ENCODE measurements around the gene PUM1. TPM values are rescaled to one million over a fixed set of nuclear protein-coding genes. Genes with fewer than 3 reads are reported as not detected.

Gene PUM1
- total and polyA plus RNA-seq, 5 experiments from 2014 or later: 94.0 to 189 (median 126) TPM

DNA sequence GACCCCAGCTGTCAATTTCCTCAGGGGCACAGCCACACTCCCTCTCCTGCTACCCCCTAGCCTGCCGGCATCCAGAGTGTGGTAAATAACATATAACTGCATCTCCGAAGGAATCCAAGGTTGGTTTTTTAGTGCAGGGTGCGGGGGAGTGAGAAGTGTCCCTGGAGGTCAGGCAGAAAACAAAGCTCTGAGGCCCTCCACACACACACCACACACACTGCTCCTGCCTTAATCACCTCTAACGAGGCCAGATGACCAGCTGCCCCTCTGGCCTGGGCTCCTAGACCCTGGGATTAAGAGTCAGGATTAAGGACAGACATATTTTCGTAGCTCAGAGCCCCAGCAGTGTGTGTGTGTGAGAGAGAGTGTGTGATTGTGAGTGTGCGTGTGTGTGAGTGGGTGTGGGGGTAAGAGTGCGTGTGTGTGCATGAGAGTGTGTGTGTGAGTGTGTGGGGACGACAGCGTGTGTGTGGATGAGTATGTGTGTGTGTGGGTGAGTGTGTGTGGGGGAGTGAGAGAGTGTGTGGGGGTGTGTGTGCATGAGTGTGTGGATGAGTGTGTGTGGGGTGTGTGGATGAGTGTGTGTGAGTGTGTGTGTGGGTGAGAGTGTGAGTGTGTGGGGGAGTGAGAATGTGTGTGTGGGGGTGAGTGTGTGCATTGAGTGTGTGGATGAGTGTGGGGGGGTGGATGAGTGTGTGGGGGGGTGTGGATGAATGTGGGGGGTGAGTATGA lies 171.6 kb downstream of the PUM1 start:
- H3K36me3 Mint-ChIP-seq: no peaks in the 10 kb centered on the region
- H3K9me3 Mint-ChIP-seq: no peaks in the 10 kb centered on the region
- H3K27me3 Mint-ChIP-seq: peaks cover 1 to 50% (median 24%) of the 10 kb centered on the region in 5 donors
- DNase-seq: no peak
- POLR2A ChIA-PET: no interaction called here
- no peak for ATAC-seq
- peaks cover 0 to 9% (median 2%) of the 10 kb centered on the region in 4 donors for H3K4me1 Mint-ChIP-seq
- H3K4me3 Mint-ChIP-seq: no peak overlapping the region
- peak overlapping the region in 3 of 10 donors; percentile 17 to 60 (median 51) for H3K27ac Mint-ChIP-seq

DNA sequence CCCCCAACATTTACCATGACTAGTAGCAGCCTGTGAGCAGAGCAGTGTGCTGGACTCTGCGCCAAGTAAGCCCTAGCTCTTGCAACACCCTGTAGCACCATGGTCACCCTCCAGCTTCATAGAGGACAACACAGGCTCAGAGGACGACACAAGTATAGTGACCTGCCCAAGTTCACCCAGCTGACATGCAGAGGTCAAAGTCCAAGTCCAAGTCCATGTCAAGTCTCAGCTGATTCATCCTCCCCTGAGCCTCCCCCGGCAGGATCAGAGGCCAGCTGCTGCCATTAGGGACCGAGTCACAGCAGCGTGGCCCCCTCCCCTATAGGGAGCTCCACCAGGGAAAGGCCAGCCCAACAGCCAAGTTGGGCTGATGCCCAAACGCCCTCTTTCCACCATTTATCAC lies 172.8 kb downstream of the PUM1 start:
- Mint-ChIP-seq H3K9me3 (no peaks in the 10 kb centered on the region), H3K27me3 (peaks cover 1 to 50% (median 23%) of the 10 kb centered on the region in 5 donors), H3K4me1 (peaks cover 0 to 9% (median 2%) of the 10 kb centered on the region in 4 donors), H3K27ac (no peak overlapping the region), H3K4me3 (no peak overlapping the region), H3K36me3 (no peaks in the 10 kb centered on the region)
- no peak for ATAC-seq
- POLR2A ChIA-PET: no interaction called here
- no peak for DNase-seq

DNA sequence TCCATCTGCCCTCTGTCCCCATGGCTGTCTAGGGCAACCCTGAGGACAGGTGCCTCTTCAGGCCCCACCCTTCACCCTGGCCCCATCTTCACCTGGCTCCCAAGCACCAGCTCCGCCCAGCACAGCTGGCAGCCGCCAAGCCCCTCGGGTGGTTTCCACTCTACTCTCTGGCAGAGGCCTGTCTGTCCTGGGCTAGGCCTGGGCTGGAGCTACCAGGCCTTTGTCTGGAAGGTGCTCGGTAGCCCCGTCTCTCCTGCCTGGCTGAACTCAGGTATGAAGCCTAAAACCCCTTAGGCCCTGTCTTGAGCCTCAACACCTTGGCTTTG lies 174.3 kb downstream of the PUM1 start:
- no peaks in the 10 kb centered on the region for H3K36me3 Mint-ChIP-seq
- H3K4me1 Mint-ChIP-seq: peaks cover 0 to 9% (median 2%) of the 10 kb centered on the region in 4 donors
- ATAC-seq: no peak
- H3K27ac Mint-ChIP-seq: no peak overlapping the region
- peaks cover 1 to 43% (median 19%) of the 10 kb centered on the region in 5 donors for H3K27me3 Mint-ChIP-seq
- POLR2A ChIA-PET: no interaction called here
- H3K4me3 Mint-ChIP-seq: no peak overlapping the region
- DNase-seq: no peak
- H3K9me3 Mint-ChIP-seq: no peaks in the 10 kb centered on the region

DNA sequence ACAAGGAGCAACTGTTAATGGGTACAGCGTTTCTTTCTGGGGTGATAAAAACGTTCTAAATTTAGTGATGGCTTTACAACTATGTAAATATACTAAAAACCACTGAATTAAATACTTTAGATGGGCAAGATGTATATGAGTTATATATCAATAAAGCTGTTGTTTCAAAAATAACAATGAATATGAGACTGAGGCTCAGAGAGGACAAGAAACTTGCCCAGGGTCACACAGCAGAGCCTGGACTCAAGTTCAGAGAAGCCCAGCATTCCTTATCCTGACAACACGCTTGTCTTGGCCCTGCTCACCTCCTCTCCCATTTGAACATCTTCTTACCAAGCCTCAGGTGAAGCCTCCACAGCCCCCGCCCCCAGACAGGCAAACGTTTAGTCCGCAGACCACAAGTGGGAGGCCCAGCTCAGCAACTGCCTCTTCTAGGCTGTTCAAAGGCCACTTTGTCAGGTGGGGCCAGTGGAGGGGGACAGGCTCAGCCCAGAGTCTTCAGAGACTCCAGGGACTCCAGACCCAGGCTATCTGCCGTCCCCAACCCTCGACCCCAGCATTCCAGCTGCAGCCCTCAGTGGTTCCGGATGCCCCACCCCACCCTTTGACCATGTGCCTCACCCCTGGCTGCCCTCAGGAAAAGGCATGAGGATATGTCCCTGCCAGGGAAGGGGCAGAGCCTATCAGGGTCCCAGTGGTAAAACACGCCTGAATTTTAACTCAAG lies 174.9 kb downstream of the PUM1 start:
- H3K9me3 Mint-ChIP-seq: no peaks in the 10 kb centered on the region
- ATAC-seq: no peak
- peaks cover 1 to 38% (median 18%) of the 10 kb centered on the region in 5 donors for H3K27me3 Mint-ChIP-seq
- H3K4me3 Mint-ChIP-seq: no peak overlapping the region
- no peak for DNase-seq
- H3K4me1 Mint-ChIP-seq: peaks cover 0 to 9% (median 2%) of the 10 kb centered on the region in 4 donors
- no peaks in the 10 kb centered on the region for H3K36me3 Mint-ChIP-seq
- no peak overlapping the region for H3K27ac Mint-ChIP-seq
- POLR2A ChIA-PET: no interaction called here

DNA sequence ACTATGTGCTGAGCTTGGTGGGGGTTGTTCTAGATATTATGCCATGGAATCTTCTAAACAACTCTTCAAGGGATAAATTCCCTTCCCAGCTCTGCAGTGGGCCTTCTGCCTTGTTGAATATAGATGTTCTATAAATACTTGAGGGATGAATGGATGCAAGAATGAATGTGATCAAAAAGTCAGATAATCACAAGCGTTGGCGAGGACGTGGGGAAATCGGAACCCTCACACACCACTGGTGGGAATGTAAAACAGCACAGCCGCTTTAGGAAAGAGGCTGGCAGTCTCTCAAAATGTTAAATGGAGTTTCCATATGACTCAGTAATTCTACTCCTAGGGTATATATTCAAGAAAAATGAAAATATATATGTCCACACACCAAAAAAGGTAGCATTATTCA lies 176.0 kb downstream of the PUM1 start:
- Mint-ChIP-seq H3K27ac (no peak overlapping the region), H3K4me1 (peaks cover 0 to 7% (median 2%) of the 10 kb centered on the region in 4 donors), H3K27me3 (peaks cover 1 to 28% (median 16%) of the 10 kb centered on the region in 5 donors), H3K9me3 (no peaks in the 10 kb centered on the region), H3K4me3 (no peak overlapping the region), H3K36me3 (no peaks in the 10 kb centered on the region)
- POLR2A ChIA-PET: no interaction called here
- DNase-seq: no peak
- no peak for ATAC-seq

DNA sequence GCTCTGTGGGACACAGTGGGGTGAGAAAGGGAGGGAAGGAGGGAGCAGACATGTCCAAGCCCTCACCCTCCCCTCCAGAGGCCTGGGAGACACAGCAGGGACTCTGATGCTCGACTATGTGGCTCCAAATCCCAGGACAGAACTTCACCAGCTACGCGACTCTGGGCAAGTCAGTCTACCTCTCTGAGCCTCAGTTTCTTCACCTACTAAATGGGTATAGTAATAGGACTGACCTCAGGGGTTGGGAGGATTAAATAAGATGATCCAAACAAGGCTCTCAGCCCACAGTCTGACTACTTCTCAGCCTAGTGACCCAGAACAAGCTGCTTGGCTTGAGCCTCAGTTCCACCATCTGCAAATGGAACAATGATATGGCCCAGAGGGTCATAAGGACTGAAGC lies 176.5 kb downstream of the PUM1 start:
- no peaks in the 10 kb centered on the region for H3K36me3 Mint-ChIP-seq
- H3K9me3 Mint-ChIP-seq: no peaks in the 10 kb centered on the region
- DNase-seq: no peak
- H3K4me3 Mint-ChIP-seq: no peak overlapping the region
- H3K27me3 Mint-ChIP-seq: peaks cover 1 to 27% (median 15%) of the 10 kb centered on the region in 5 donors
- H3K4me1 Mint-ChIP-seq: peaks cover 0 to 4% (median 2%) of the 10 kb centered on the region in 4 donors
- POLR2A ChIA-PET: no interaction called here
- ATAC-seq: no peak
- no peak overlapping the region for H3K27ac Mint-ChIP-seq

DNA sequence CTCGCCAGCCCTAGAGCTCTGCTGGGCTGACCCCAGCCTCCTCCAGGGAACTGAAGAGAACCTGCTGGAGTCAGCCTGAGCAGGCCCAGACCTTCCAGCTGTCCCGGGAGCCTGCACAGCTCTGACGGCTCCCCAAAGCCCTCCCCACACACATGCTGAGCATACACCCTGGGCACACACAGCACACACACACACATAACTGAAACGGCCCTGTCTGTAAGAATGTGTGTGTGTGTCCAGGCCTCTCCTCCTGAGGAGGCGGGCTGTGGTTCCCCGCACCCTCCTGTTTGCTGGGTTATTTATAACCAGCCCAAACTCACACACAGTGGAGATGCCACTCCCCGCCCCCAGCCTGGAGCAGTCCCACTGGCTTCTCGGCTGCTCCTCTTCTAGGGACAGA lies 177.1 kb downstream of the PUM1 start:
- DNase-seq (no peak), ATAC-seq (no peak)
- Mint-ChIP-seq H3K27me3 (peaks cover 1 to 21% (median 9%) of the 10 kb centered on the region in 5 donors), H3K4me3 (no peak overlapping the region), H3K36me3 (no peaks in the 10 kb centered on the region), H3K9me3 (no peaks in the 10 kb centered on the region), H3K27ac (peak overlapping the region in 1 of 10 donors; percentile 62), H3K4me1 (peaks cover 0 to 4% (median under 1%) of the 10 kb centered on the region in 4 donors)
- POLR2A ChIA-PET: no interaction called here

DNA sequence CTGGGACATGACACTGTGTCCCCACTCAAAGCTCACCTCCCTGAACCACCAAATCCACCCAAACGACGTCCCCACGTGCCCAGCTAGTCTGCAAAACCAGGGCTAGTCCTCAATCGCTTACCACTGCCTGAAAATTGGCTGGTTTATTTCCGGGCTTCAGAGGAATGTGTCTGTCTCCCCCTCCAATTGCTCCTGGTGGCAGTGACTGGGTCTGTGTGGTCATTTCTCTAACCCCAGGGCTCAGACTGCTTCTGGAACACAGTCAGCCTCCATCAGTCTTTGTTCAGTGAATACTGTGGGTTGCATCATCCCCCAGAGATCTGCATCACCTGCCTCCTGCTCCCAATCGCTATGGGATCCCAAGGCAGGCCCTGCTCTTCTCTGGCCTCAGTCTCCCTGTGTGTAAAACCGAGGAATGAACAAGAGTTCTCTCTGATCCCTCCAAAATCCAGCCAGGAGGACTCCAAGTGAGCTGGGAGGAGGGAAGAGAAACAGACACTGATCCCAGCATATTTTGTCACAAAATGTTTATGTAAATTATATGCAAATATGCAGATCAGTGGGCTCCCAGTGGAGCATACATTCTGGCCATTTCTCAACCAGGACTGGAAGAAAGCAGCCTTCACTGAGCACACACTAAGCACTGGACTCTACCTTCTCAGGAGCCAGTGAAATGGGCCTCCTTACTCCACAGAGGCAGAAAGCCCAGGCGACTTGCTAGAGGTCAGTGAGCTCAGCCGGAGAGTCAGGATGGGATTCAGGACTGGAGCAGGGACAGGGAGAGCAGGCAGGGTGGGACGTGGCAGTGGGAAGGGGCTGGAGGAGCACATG lies 177.8 kb downstream of the PUM1 start:
- Mint-ChIP-seq H3K27ac (no peak overlapping the region), H3K4me3 (no peak overlapping the region), H3K9me3 (no peaks in the 10 kb centered on the region), H3K36me3 (no peaks in the 10 kb centered on the region), H3K4me1 (peaks cover 0 to 4% (median under 1%) of the 10 kb centered on the region in 4 donors), H3K27me3 (peaks cover 1 to 17% (median 8%) of the 10 kb centered on the region in 5 donors)
- POLR2A ChIA-PET: no interaction called here
- no peak for DNase-seq
- ATAC-seq: no peak

DNA sequence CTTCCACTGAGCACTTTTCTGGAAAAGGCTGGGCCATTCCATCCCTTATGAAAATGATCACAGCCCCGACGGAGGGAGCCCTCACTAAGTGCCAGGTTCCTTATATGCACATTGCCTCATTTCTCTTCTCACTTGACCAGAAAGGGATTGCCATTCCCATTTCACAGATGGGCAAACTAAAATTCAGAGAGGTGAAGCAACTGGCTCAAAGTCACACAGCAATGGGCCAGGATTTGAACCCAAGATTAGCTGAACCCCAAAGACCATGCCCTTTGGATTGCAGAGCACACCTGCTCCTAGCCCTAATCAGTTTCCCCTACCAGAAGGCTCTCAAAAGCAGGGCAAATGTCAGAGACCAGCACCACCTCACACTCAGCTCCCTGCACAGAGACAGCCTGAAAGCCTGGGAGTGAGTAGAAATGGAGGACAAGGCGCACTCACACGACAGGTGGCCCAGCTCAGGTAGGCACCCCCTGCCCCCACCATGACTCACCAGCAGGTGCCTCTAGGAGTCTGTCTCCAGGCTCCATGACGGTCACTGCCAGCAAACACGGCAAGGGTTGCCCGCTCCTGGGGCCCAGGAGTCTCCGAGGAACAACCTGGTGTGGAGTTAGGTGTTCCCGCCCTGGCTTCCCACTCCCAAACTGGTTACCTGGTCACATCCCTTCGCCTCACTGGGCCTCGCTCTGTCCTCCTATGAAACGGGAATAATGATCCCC lies 178.6 kb downstream of the PUM1 start:
- no peak for ATAC-seq
- Mint-ChIP-seq H3K36me3 (no peaks in the 10 kb centered on the region), H3K27ac (no peak overlapping the region), H3K4me1 (peaks cover 0 to 2% (median 0%) of the 10 kb centered on the region in 4 donors), H3K4me3 (no peak overlapping the region), H3K9me3 (no peaks in the 10 kb centered on the region), H3K27me3 (peaks cover 4 to 19% (median 8%) of the 10 kb centered on the region in 5 donors)
- no peak for DNase-seq
- POLR2A ChIA-PET: no interaction called here

DNA sequence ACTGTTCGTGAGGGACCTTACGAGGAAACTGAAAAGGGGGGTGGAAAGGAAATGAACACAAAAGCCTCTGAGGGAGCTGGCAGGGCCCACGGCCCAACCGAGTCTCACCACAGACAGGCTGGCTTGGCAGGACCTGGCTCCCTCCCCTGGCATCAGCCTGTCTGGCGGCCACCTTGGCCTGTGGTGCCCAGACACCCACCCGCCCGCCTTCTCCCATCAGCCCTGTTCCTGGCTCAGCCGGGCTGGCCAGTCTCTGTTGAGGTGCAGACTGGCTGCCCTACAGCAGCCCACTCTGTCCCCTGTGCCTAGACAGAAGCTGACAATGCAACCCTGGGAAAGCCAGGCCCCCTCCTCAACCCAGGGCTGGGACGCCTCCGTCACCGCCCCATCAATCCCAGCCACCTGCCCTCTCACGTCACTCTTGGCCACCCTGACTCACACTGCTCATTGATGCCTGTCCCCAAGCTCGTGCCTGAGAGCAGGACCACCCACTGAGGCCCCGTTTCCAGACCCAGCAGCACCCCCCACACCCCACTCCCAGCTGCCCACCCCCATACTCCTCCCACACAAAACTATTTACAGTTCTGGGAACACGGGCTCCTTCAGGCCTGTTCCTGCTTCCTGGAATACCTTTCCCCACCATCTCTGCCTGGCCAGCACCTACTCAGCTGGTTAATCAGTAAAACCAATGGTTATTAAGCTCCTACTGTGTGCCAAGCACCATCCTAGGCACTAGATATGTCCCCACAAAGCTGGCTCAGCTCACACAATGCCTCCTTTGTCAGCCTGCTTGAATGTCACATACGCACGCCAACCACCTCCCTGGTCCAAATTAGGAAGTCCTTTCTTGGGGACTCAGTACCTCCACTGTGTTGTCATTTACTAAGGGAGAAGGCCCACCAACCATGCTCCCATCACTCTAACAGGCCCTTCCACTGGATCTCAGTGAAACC lies 179.7 kb downstream of the PUM1 start:
- Mint-ChIP-seq H3K4me1 (peaks cover 0 to 5% (median 1%) of the 10 kb centered on the region in 4 donors), H3K9me3 (no peaks in the 10 kb centered on the region), H3K27me3 (peaks cover 4 to 18% (median 14%) of the 10 kb centered on the region in 5 donors), H3K27ac (peak overlapping the region in 1 of 10 donors; percentile 29), H3K4me3 (no peak overlapping the region), H3K36me3 (no peaks in the 10 kb centered on the region)
- POLR2A ChIA-PET: interaction anchor here (0.9 kb wide), 1 partner anchor 200 kb away, joined by 3 read pairs; no protein-coding TSS in a partner anchor
- DNase-seq: no peak
- no peak for ATAC-seq

DNA sequence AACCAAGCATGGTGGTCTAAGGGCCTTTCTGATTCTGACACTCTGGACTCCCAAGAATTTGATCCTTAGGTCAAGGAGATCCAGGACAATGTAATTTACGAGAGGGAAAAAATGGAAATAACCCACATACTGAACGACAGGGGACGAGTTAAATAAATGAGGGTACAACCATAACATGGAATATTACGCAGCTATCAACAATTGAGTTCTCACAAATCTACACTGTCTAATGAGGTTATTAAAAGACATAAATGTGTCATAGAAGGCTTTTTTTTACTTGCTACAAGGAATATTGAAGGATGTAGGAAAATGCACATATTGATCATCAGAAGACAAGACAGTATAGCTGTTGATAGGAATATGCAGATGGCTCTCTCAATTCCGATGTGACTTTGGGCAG lies 180.8 kb downstream of the PUM1 start:
- Mint-ChIP-seq H3K27me3 (peaks cover 2 to 21% (median 15%) of the 10 kb centered on the region in 5 donors), H3K36me3 (no peaks in the 10 kb centered on the region), H3K4me3 (no peak overlapping the region), H3K9me3 (no peaks in the 10 kb centered on the region), H3K4me1 (peaks cover 0 to 5% (median 1%) of the 10 kb centered on the region in 4 donors), H3K27ac (no peak overlapping the region)
- ATAC-seq (no peak), DNase-seq (no peak)
- POLR2A ChIA-PET: no interaction called here
